Glutamatergic neuron (in vitro differentiated cells): ENCODE measurements around the gene TCFL5. TPM values are rescaled to one million over a fixed set of nuclear protein-coding genes. Genes with fewer than 3 reads are reported as not detected.
A peak's percentile ranks its signal among the peaks of the same experiment; 100 is the strongest.

Experiments
- DNase-seq: peaks from one replicate; pipeline ENCODE4 v3.0.0; 2022
- H3K27ac Mint-ChIP-seq: one replicate; pipeline ENCODE4 v1.8.0; 2020; ENCODE audit warnings: mild to moderate bottlenecking, mixed read lengths, inconsistent platforms; ENCODE audit not compliant: unreplicated experiment
- H3K27me3 Mint-ChIP-seq: one replicate; pipeline ENCODE4 v1.8.0; 2020; ENCODE audit warnings: mild to moderate bottlenecking, moderate library complexity, mixed read lengths, inconsistent platforms; ENCODE audit not compliant: unreplicated experiment
- H3K36me3 Mint-ChIP-seq: one replicate; pipeline ENCODE4 v1.8.0; 2020; ENCODE audit warnings: mild to moderate bottlenecking, mixed read lengths, inconsistent platforms; ENCODE audit not compliant: unreplicated experiment
- H3K4me1 Mint-ChIP-seq: one replicate; pipeline ENCODE4 v1.8.0; 2020; ENCODE audit warnings: mild to moderate bottlenecking, low read depth, mixed read lengths, inconsistent platforms; ENCODE audit not compliant: unreplicated experiment
- H3K4me3 Mint-ChIP-seq: one replicate; pipeline ENCODE4 v1.8.0; 2020; ENCODE audit warnings: mild to moderate bottlenecking, mixed read lengths, inconsistent platforms; ENCODE audit not compliant: unreplicated experiment
- H3K9me3 Mint-ChIP-seq: one replicate; pipeline ENCODE4 v1.8.0; 2020; ENCODE audit warnings: mild to moderate bottlenecking, moderate library complexity, mixed read lengths, inconsistent platforms; ENCODE audit not compliant: unreplicated experiment
- CTCF ChIP-seq: fragments of 200-600 bp; sonication (generic); IDR thresholded peaks from one replicate; pipeline ENCODE4 v1.5.0; 2021; ENCODE audit not compliant: partially characterized antibody, unreplicated experiment
- total RNA-seq: library from RNA; stranded (reverse); fragmentation: NEBNext Ultra II Directional; extraction: Animal tissue kit (Norgen Biotek cat#: 25700); gene quantifications from one replicate; pipeline ENCODE4 v1.2.1, GENCODE V29; 2021; ENCODE audit not compliant: unreplicated experiment

The TCFL5 gene
- total RNA-seq, 1 donor from 2014 or later, result 12.6 TPM

- Mint-ChIP-seq H3K9me3 (peaks cover 2% of the 10 kb centered on the region), H3K27me3 (peaks cover 9% of the 10 kb centered on the region), H3K4me1 (peaks cover 22% of the 10 kb centered on the region), H3K4me3 (no peak overlapping the region), H3K36me3 (no peaks in the 10 kb centered on the region), H3K27ac (no peak overlapping the region)
- no peak for DNase-seq
- TF ChIP-seq CTCF, result no peak
Observed at GRCh38 chr20:62887860-62888239, 26.2 kb upstream of the TCFL5 start.

- Mint-ChIP-seq H3K27ac (no peak overlapping the region), H3K36me3 (peaks cover under 1% of the 10 kb centered on the region), H3K9me3 (peaks cover 2% of the 10 kb centered on the region), H3K27me3 (peaks cover 9% of the 10 kb centered on the region), H3K4me1 (peaks cover 22% of the 10 kb centered on the region), H3K4me3 (no peak overlapping the region)
- TF ChIP-seq CTCF, result no peak
- DNase-seq, result no peak
Observed at GRCh38 chr20:62887152-62887859, 25.7 kb upstream of the TCFL5 start.

GRCh38 chr20:62886709-62887058 is 25.1 kb upstream of the TCFL5 start:
- peaks cover 9% of the 10 kb centered on the region for H3K27me3 Mint-ChIP-seq
- no peak for TF ChIP-seq CTCF
- H3K9me3 Mint-ChIP-seq, result peaks cover 5% of the 10 kb centered on the region
- no peak for DNase-seq
- peaks cover 18% of the 10 kb centered on the region for H3K4me1 Mint-ChIP-seq
- peaks cover 5% of the 10 kb centered on the region for H3K36me3 Mint-ChIP-seq
- H3K27ac Mint-ChIP-seq, result peak overlapping the region; percentile 28
- no peak overlapping the region for H3K4me3 Mint-ChIP-seq

GRCh38 chr20:62885896-62886708 is 24.5 kb upstream of the TCFL5 start:
- Mint-ChIP-seq H3K4me3 (no peak overlapping the region), H3K27me3 (peaks cover 12% of the 10 kb centered on the region), H3K9me3 (peaks cover 7% of the 10 kb centered on the region), H3K27ac (no peak overlapping the region), H3K36me3 (peaks cover 10% of the 10 kb centered on the region), H3K4me1 (peaks cover 13% of the 10 kb centered on the region)
- no peak for DNase-seq
- TF ChIP-seq CTCF, result no peak
